Measurements from ENCODE around the gene C10orf90. TPM values are rescaled to one million over a fixed set of nuclear protein-coding genes. Genes with fewer than 3 reads are reported as not detected.

Gene C10orf90
- total RNA-seq, 1 experiment from 2014 or later, result 0.59 TPM

DNA sequence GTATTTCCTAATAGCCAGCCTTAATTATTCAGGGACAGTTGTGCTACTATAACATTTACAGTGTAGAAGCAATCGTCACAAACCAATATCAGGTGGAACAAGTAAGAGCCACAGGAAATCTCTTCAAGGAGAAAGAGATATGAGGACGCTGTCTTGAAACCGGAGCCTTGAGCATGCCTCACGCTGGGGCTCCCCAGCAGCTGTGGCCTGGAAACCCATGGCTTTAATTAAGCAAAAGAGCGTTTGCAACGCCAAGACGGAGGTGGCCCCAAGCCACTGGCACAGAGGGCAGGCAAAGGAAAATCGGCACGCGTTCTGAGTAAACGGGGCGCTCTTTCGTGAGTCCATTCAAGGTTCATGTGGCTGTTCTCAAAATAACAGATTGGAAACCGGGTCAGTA, 84.4 kb downstream of the C10orf90 start:
- ChIA-PET CTCF (no interaction called here), POLR2A (ENCODE audit: unreplicated experiment) (no interaction called here)
- no peak for DNase-seq
- no peaks in the 10 kb centered on the region for H3K9me3 ChIP-seq (ENCODE audit: insufficient read depth, low read depth)
- H3K4me1 ChIP-seq (replicated peaks; ENCODE audit: insufficient read depth), result no peaks in the 10 kb centered on the region
- BruUV-seq (replicated peaks), result no TSS peak
- H3F3A ChIP-seq (ENCODE audit: insufficient read depth, low read depth), result no peaks in the 10 kb centered on the region
- no peaks in the 10 kb centered on the region for H4K20me1 ChIP-seq (ENCODE audit: insufficient read depth)
- H3K79me2 ChIP-seq (ENCODE audit: low read depth), result no peaks in the 10 kb centered on the region
- no peak overlapping the region for H2AFZ ChIP-seq
- H3K36me3 ChIP-seq (ENCODE audit: low read depth), result no peaks in the 10 kb centered on the region
- no peak overlapping the region for H3K4me2 ChIP-seq
- H3K4me3 ChIP-seq, result no peak overlapping the region
- intact Hi-C loops (cut with micrococcal nuclease; ENCODE audit: unreplicated experiment), result no loop called here
- H3K27me3 ChIP-seq (ENCODE audit: insufficient read depth, low read depth), result 0 out of 2 replicates have a peak, but pooled peaks cover 4% of the 10 kb centered on the region
- TF ChIP-seq, protein P1, sequence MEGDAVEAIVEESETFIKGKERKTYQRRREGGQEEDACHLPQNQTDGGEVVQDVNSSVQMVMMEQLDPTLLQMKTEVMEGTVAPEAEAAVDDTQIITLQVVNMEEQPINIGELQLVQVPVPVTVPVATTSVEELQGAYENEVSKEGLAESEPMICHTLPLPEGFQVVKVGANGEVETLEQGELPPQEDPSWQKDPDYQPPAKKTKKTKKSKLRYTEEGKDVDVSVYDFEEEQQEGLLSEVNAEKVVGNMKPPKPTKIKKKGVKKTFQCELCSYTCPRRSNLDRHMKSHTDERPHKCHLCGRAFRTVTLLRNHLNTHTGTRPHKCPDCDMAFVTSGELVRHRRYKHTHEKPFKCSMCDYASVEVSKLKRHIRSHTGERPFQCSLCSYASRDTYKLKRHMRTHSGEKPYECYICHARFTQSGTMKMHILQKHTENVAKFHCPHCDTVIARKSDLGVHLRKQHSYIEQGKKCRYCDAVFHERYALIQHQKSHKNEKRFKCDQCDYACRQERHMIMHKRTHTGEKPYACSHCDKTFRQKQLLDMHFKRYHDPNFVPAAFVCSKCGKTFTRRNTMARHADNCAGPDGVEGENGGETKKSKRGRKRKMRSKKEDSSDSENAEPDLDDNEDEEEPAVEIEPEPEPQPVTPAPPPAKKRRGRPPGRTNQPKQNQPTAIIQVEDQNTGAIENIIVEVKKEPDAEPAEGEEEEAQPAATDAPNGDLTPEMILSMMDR (conservative IDR thresholded peaks at IDR 0.05), result no peak
- no peak for TF ChIP-seq EZH2 (IDR thresholded peaks at IDR 0.05; ENCODE audit: low read depth)
- no peak overlapping the region for H3K27ac ChIP-seq
- H3K9me2 ChIP-seq (ENCODE audit: insufficient read depth), result no peaks in the 10 kb centered on the region

DNA sequence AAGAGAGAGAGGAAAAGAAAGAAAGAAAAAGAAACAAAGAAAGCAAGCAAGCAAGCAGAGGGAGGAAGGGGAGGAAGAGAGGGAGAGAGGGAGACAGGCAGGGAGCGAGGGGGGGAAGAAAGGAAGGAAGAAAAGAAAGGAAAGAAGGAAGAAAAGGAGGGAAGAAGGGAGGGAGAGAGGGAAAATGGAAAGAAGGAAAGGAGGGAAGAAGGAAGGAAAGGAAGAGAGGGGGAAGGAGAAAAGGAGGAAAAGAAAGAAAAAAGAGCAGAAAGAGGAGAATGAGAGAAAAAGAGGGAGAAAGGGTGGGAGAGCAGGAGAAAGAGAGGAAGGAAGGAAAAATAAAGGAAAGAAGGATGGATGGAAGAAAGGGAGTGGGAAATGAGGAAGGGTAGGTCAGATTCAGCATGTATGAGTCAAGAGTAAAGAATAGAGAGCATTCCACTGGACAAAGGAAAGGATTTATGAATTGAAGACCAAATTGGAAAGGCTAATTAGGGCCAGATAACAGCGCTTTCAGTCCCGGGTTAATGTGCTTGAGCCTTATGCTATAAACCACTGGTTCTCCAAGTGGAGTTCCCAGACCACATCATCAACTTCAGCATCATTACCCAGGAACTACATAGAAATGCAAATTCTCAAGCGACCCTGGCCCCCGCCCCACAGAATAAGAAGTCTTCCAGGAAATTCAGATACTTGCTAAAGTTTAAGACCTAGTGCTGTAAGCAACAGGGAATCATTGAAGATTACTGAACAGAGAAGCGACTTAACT, 85.1 kb downstream of the C10orf90 start:
- Histone ChIP-seq H2AFZ (no peak overlapping the region), H3K79me2 (ENCODE audit: low read depth) (no peaks in the 10 kb centered on the region), H3K27me3 (ENCODE audit: insufficient read depth, low read depth) (0 out of 2 replicates have a peak, but pooled peaks cover 4% of the 10 kb centered on the region), H4K20me1 (ENCODE audit: insufficient read depth) (no peaks in the 10 kb centered on the region), H3K9me3 (ENCODE audit: insufficient read depth, low read depth) (no peaks in the 10 kb centered on the region), H3K36me3 (ENCODE audit: low read depth) (no peaks in the 10 kb centered on the region), H3K27ac (no peak overlapping the region), H3K9me2 (ENCODE audit: insufficient read depth) (no peaks in the 10 kb centered on the region), H3K4me1 (replicated peaks; ENCODE audit: insufficient read depth) (no peaks in the 10 kb centered on the region), H3F3A (ENCODE audit: insufficient read depth, low read depth) (no peaks in the 10 kb centered on the region), H3K4me2 (no peak overlapping the region), H3K4me3 (no peak overlapping the region)
- intact Hi-C loops (cut with micrococcal nuclease; ENCODE audit: unreplicated experiment), result no loop called here
- no TSS peak for BruUV-seq (replicated peaks)
- DNase-seq, result no peak
- POLR2A ChIA-PET (ENCODE audit: unreplicated experiment), result no interaction called here
- TF ChIP-seq EZH2 (IDR thresholded peaks at IDR 0.05; ENCODE audit: low read depth), result no peak
- TF ChIP-seq, protein P1 (conservative IDR thresholded peaks at IDR 0.05), result no peak
- CTCF ChIA-PET, result no interaction called here

DNA sequence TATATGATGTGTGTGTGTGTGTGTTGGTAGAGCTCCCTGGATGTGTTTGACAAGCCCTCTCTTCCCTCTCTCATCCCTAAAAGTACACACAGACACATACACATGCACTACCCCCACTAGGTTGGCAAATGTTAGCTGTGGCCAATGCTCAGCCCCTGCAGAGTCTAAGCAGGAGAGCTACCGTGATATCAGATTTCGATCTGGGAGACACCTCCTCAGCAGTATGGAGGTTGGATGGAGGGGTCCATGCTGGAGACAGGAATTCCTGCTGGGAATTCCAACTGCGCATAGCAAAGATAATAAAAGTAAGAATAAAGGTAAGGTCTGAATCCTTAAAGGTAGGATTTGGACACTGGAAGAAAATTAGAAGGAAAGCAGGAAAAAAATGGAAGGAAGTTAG, 85.7 kb downstream of the C10orf90 start:
- H3K4me3 ChIP-seq, result no peak overlapping the region
- ChIA-PET POLR2A (ENCODE audit: unreplicated experiment) (no interaction called here), CTCF (no interaction called here)
- TF ChIP-seq, protein P1 (conservative IDR thresholded peaks at IDR 0.05), result no peak
- TF ChIP-seq EZH2 (IDR thresholded peaks at IDR 0.05; ENCODE audit: low read depth), result no peak
- no peaks in the 10 kb centered on the region for H3K9me3 ChIP-seq (ENCODE audit: insufficient read depth, low read depth)
- H3K27ac ChIP-seq, result no peak overlapping the region
- no TSS peak for BruUV-seq (replicated peaks)
- H3K36me3 ChIP-seq (ENCODE audit: low read depth), result no peaks in the 10 kb centered on the region
- H3K79me2 ChIP-seq (ENCODE audit: low read depth), result no peaks in the 10 kb centered on the region
- no peaks in the 10 kb centered on the region for H4K20me1 ChIP-seq (ENCODE audit: insufficient read depth)
- no peak for DNase-seq
- no peaks in the 10 kb centered on the region for H3F3A ChIP-seq (ENCODE audit: insufficient read depth, low read depth)
- no peak overlapping the region for H3K4me2 ChIP-seq
- 0 out of 2 replicates have a peak, but pooled peaks cover 4% of the 10 kb centered on the region for H3K27me3 ChIP-seq (ENCODE audit: insufficient read depth, low read depth)
- no peaks in the 10 kb centered on the region for H3K9me2 ChIP-seq (ENCODE audit: insufficient read depth)
- H3K4me1 ChIP-seq (replicated peaks; ENCODE audit: insufficient read depth), result no peaks in the 10 kb centered on the region
- intact Hi-C loops (cut with micrococcal nuclease; ENCODE audit: unreplicated experiment), result no loop called here
- H2AFZ ChIP-seq, result no peak overlapping the region

Measured in PC-9 (cell line).